Large intestine (tissue), 3 donors: ENCODE measurements around the gene KIAA0232. TPM values are rescaled to one million over a fixed set of nuclear protein-coding genes. Genes with fewer than 3 reads are reported as not detected.

Experiments
- DNase-seq, 2 donors: peaks; one replicate each; pipeline versions ENCODE4 v3.0.0 to v3.0.0-alpha.2; 2013
- H3K27ac ChIP-seq: one replicate; pipeline ENCODE4 v1.5.1; 2013; ENCODE audit warnings: low read length
- H3K27me3 ChIP-seq: 2 replicates; pipeline ENCODE4 v1.6.1; 2013; ENCODE audit warnings: low read length; ENCODE audit not compliant: control insufficient read depth, insufficient read depth
- H3K36me3 ChIP-seq: 2 replicates; pipeline ENCODE4 v1.6.1; 2013; ENCODE audit warnings: low read length; ENCODE audit not compliant: control insufficient read depth, insufficient read depth
- H3K4me1 ChIP-seq: one replicate; pipeline ENCODE4 v1.6.1; 2013; ENCODE audit warnings: low read length; ENCODE audit not compliant: control insufficient read depth, insufficient read depth
- H3K4me3 ChIP-seq: one replicate; pipeline ENCODE4 v1.5.1; 2013; ENCODE audit warnings: low read length
- H3K9me3 ChIP-seq: one replicate; pipeline ENCODE4 v1.6.1; 2013; ENCODE audit warnings: mild to moderate bottlenecking, low read depth, low read length, moderate library complexity; ENCODE audit not compliant: control insufficient read depth
- WGBS: methylation state at CpG from one replicate; pipeline ENCODE4 v1.1.5; 2013; ENCODE audit warnings: low lambda C conversion rate; ENCODE audit not compliant: insufficient coverage; 5-methylcytosine and 5-hydroxymethylcytosine counted together
- polyA plus RNA-seq: library from polyadenylated mRNA; unstranded; fragments of 120-200 nt; gene quantifications from one replicate; pipeline ENCODE4 v1.2.1, GENCODE V29; 2013

KIAA0232 gene
- polyA plus RNA-seq, 1 donor, result 23.5 TPM

DNA sequence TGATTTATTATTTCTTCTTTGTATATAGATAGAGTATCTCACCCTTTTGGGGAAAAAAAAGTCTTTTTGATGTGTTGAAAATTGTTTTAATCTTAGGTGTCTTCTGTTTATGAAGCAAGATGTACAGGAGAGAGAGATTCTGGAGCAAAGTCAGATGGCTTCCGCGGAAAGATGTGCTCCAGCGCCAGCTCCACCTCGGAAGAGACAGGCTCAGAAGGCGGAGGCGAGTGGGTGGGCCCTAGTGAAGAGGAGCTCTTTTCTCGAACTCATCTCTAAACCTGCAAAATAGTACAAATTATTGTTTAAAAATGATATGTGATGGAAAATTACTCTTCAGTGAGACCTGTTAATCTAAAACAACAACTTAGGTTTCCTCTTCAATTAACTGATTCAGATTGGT, 98.2 kb downstream of the KIAA0232 start:
- DNase-seq, result no peak
- no peaks in the 10 kb centered on the region for H3K4me1 ChIP-seq
- no peaks in the 10 kb centered on the region for H3K9me3 ChIP-seq
- H3K27ac ChIP-seq, result no peak overlapping the region
- no CpG with 5 or more reads among the region's 7 CpGs for whole genome bisulfite sequencing
- no peak overlapping the region for H3K4me3 ChIP-seq
- no peaks in the 10 kb centered on the region for H3K27me3 ChIP-seq
- peaks cover 67% of the 10 kb centered on the region for H3K36me3 ChIP-seq

DNA sequence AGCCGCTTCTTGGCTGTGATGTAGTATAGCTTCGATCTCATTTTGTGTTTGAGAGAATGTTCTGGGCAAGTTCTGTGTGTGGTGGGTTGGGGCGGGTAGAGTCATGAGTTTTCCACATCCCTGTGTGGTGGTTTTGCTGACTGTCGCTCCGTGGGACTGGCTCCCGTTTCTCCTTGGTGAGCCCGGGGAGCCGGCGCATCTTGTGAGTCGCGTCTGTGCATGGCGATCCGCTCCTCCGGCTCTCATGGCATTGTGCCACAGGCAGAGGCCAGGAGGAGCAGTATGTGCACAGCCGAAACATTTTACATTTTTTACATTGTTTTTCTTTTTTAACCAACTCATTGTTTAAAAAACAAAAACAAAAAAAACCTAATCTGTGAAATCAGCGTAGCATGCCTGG, 99.4 kb downstream of the KIAA0232 start:
- WGBS, result 80% methylated on average over 1 of the region's 16 CpGs
- DNase-seq, result no peak

DNA sequence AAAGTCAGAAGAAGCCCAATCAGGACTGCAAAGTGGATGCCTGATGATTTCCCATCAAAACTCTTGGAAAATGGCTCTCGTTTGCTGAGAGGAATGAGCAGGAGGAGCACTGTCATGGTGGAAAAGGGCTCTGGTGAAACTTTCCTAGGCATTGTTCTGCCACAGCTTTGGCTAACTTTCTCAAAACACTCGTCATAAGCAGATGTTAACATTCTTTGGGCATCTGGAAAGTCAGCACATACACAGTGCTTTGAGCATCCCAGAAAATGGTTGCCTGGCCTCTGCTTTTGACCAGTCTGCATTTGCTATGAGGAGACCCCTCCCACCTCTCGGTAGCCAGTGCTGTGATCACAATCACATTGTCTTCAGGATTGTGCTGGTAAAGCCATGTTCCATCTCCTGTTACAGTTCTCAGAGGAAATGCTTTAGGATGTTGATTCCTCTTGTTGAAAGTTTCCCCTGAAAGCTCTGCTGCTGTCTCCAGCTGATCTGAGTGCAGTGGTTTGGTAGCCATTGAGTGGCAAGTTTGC, 101.9 kb downstream of the KIAA0232 start:
- Histone ChIP-seq H3K27me3 (no peaks in the 10 kb centered on the region), H3K9me3 (peaks cover 6% of the 10 kb centered on the region), H3K36me3 (peaks cover 34% of the 10 kb centered on the region), H3K4me1 (peaks cover 4% of the 10 kb centered on the region), H3K4me3 (no peak overlapping the region), H3K27ac (no peak overlapping the region)
- no peak for DNase-seq
- WGBS, result no CpG with 5 or more reads among the region's 3 CpGs

More for the DNA sequence above, 99.4 kb downstream of the KIAA0232 start:
- Histone ChIP-seq H3K27ac (no peak overlapping the region), H3K4me1 (peaks cover 4% of the 10 kb centered on the region), H3K4me3 (no peak overlapping the region), H3K36me3 (peaks cover 55% of the 10 kb centered on the region), H3K9me3 (no peaks in the 10 kb centered on the region), H3K27me3 (no peaks in the 10 kb centered on the region)

DNA sequence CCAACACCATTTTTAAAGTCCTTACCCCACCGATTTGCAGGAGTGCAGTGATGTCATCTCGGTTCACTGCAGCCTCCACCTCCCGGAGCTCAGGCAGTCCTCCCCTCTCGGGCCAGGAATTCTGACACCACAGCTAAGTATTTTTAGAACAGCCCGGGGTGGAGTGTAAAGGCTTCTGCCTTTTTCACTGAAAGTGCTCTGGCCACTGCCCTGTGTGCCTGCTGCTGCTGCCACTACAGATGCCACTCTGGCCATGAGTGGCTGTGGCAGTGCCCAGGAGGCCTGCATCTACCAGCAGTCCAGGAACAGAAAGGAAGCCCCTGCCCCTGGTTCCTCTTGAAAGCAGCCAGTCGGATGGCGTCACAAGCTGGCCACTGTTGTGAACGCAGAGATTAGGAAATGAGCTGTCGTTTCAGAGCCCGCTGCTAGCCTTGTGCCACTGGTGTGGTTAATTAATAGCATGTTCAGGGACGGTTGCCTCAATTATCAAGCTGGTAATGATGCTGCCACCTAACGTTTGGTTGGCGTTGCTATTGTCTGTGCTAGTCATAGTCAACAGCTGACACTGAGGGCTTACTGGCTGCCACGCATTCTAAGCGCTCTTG, 103.5 kb downstream of the KIAA0232 start:
- Histone ChIP-seq H3K9me3 (peaks cover 11% of the 10 kb centered on the region), H3K36me3 (peaks cover 23% of the 10 kb centered on the region), H3K4me3 (no peak overlapping the region), H3K27me3 (no peaks in the 10 kb centered on the region), H3K27ac (no peak overlapping the region), H3K4me1 (peaks cover 4% of the 10 kb centered on the region)
- peak; percentile 57 to 69 for DNase-seq
- WGBS, result no CpG with 5 or more reads among the region's 15 CpGs

DNA sequence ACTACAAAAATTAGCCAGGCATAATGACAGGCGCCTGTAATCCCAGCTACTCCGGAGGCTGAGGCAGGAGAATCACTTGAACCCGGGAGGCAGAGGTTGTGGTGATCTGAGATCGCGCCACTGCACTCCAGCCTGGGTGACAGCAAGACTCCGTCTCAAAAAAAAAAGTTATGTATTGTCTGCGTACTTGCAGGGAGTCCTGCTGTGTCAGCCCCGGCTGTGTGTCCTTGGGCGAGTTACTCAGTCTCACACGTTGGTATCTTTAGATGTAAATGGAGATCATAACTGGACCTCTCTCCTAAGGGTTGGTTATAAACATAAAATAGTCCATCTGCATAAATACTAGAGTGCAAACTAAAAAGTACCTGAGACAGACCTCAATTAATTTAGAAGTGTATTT, 104.4 kb downstream of the KIAA0232 start:
- H3K27me3 ChIP-seq, result no peaks in the 10 kb centered on the region
- H3K36me3 ChIP-seq, result peaks cover 15% of the 10 kb centered on the region
- no peak overlapping the region for H3K4me3 ChIP-seq
- WGBS, result no CpG with 5 or more reads among the region's 10 CpGs
- H3K27ac ChIP-seq, result no peak overlapping the region
- no peak for DNase-seq
- peaks cover 11% of the 10 kb centered on the region for H3K9me3 ChIP-seq
- H3K4me1 ChIP-seq, result peaks cover 9% of the 10 kb centered on the region

DNA sequence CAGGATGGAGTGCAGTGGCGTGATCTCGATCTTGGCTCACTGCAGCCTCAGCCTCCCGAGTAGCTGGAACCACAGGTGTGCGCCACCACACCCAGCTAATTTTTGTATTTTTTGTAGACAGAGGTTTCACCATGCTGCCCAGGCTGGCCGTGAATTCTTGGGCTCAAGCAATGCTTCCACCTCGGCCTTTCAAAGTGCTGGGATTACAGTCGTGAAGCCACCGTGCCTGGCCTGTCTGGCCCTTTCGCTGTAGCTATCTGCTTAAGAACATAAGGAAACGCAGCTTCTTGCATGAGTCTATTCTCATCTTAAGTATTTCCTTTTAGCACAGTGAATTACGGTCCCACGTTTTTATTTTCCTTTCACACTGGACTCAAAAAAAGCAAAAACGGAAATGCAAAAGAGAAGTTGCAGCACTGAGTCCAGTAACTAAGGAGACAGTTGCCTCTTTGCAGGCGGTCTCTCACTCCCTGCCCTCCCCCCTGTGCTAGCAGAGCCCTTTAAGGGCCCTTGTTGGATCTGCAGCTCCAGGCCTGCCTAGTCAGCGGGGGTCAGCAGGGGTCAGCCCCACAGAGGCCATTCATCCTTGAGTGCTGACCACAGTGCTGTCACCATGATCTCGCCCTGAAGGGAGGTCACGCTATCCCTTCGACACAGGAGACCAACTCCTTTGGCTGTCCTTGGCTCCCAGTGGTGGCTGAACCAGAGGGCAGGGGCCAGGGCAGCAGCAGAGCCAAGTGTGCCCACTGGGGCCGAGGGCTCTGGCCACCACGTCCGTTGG, 105.3 kb downstream of the KIAA0232 start:
- Histone ChIP-seq H3K36me3 (peaks cover 7% of the 10 kb centered on the region), H3K4me1 (peaks cover 18% of the 10 kb centered on the region), H3K4me3 (no peak overlapping the region), H3K27me3 (no peaks in the 10 kb centered on the region), H3K9me3 (peaks cover 11% of the 10 kb centered on the region), H3K27ac (no peak overlapping the region)
- no peak for DNase-seq
- 77% methylated on average over 2 of the region's 21 CpGs for WGBS

DNA sequence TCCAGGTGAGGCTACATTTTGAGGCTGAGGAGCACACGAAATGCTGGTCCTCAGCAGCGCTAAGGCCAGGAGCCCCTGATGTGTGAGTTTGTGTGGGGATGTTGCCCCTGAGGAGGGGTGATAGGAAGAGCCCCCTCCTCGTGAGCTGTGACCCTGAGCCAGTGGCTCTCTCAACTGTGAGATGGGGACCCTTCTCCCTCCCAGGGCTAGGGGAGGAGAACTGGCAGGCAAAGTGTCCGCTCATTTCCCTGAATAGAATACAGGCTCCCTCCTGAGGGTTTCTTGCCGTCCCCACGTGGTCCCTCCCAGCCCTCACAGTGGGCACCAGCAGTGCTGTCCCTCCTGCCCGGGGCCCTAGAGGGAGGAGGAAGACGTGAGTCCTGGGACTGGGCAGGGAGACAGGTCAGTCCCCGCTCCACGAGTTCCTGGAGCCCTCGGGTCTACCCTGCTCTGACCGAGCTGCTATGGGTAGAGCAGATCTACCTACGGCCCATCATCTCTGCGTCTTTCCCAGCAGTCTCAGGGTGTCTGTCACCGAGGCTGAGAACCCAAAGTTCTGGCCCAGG, 106.1 kb downstream of the KIAA0232 start:
- Histone ChIP-seq H3K9me3 (peaks cover 11% of the 10 kb centered on the region), H3K27ac (no peak overlapping the region), H3K36me3 (peaks cover 6% of the 10 kb centered on the region), H3K27me3 (no peaks in the 10 kb centered on the region), H3K4me3 (no peak overlapping the region), H3K4me1 (peaks cover 25% of the 10 kb centered on the region)
- no peak for DNase-seq
- no CpG with 5 or more reads among the region's 15 CpGs for WGBS

DNA sequence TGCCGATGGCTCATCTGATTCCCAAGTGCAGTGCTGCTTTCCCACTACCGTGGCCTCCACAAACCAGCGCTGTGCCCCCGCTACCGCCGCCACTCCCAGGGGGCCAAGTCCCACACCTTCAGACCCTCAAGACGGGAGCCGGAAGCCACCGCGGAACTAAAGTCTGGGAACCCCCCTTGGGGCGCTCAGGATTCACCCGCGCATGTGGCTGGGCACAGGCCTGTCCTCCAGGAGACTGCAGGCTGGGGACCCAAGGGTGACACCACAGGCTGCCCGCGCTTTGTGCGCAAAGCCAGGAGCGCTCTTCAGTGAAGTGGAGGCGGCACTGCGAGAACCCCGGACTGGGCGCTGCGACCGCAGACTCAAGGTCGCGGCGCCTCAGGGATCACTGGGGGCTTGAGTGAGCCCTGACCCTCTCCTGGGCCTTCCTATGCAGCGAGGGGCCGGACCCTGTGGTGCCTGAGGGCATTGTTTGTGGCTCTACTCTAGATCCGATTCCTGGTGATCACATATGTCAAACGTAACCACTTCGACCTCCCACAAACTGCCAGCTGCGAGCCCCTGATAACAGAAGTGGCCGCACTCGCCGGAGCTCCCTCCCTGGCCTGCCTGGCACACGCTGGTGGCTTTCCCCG, 106.7 kb downstream of the KIAA0232 start:
- Histone ChIP-seq H3K4me1 (peaks cover 30% of the 10 kb centered on the region), H3K27ac (no peak overlapping the region), H3K9me3 (peaks cover 11% of the 10 kb centered on the region), H3K27me3 (no peaks in the 10 kb centered on the region), H3K36me3 (peaks cover 5% of the 10 kb centered on the region), H3K4me3 (no peak overlapping the region)
- no peak for DNase-seq
- WGBS, result no CpG with 5 or more reads among the region's 37 CpGs

DNA sequence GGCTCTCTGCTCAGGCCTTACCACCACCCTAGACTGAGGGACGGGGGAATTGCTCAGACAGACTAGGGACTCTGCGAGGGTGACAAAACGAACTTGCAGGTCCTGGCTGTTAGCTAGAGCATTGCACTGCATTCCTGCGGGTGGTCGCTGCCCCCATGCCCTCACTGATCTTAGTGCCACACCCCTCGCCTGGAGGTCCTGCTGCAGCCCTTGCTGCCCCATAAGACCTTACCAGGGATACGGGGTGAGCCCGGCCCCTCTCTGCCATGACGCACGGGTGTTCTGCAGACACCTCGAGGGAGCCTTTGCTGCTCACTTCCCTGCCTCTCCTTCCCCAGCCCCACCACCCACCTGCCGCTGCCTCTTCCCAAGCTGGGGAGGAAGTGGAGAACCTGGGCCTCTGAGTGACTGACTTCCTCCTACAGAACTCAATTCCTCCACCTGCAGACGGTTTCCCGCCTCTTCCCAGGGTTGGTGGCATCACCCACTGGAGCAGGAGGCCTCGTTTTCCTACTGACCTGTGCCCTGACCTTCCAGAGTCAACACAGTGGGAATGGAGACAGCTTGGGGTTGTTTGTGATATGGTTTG, 107.3 kb downstream of the KIAA0232 start:
- no peak for DNase-seq
- WGBS, result no CpG with 5 or more reads among the region's 15 CpGs

DNA sequence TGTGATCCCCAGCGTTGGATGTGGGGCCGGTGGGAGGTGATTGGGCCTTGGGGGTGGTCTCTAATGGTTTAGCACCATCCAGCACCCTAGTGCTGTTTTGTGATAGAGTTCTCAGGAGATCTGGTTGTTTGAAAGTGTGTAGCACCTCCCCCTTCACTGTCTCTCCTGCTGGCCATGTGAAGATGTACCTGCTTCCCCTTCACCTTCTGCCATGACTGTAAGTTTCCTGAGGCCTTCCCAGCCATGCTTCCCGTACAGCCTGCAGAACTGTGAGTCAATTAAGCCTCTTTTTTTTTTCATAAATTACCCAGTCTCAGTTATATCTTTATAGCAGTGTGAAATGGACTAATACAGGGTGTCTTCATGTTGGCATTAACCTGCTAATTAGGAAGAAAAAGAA, 107.8 kb downstream of the KIAA0232 start:
- Histone ChIP-seq H3K27me3 (no peaks in the 10 kb centered on the region), H3K36me3 (no peaks in the 10 kb centered on the region), H3K27ac (no peak overlapping the region), H3K4me1 (peaks cover 36% of the 10 kb centered on the region), H3K4me3 (no peak overlapping the region), H3K9me3 (peaks cover 11% of the 10 kb centered on the region)
- WGBS, result no CpG with 5 or more reads among the region's 3 CpGs
- no peak for DNase-seq

More for the DNA sequence above, 107.3 kb downstream of the KIAA0232 start:
- H3K4me1 ChIP-seq, result peaks cover 36% of the 10 kb centered on the region
- no peak overlapping the region for H3K4me3 ChIP-seq
- no peaks in the 10 kb centered on the region for H3K27me3 ChIP-seq
- H3K36me3 ChIP-seq, result no peaks in the 10 kb centered on the region
- H3K27ac ChIP-seq, result no peak overlapping the region
- H3K9me3 ChIP-seq, result peaks cover 11% of the 10 kb centered on the region
